HG03060 (cell line): ENCODE data around the gene GALR1.

Experiments used
- ATAC-seq: cut with Tn5 transposase; IDR thresholded peaks from one replicate; pipeline ENCODE4 v1.9.1; 2021; ENCODE audit warnings: low read depth, moderate number of reproducible peaks; ENCODE audit not compliant: unreplicated experiment

Gene GALR1

GRCh38 chr18:77316641-77317040 is 67.0 kb downstream of the GALR1 start:
- no peak for ATAC-seq

GRCh38 chr18:77320971-77321559 is 71.4 kb downstream of the GALR1 start:
- no peak for ATAC-seq

DNA sequence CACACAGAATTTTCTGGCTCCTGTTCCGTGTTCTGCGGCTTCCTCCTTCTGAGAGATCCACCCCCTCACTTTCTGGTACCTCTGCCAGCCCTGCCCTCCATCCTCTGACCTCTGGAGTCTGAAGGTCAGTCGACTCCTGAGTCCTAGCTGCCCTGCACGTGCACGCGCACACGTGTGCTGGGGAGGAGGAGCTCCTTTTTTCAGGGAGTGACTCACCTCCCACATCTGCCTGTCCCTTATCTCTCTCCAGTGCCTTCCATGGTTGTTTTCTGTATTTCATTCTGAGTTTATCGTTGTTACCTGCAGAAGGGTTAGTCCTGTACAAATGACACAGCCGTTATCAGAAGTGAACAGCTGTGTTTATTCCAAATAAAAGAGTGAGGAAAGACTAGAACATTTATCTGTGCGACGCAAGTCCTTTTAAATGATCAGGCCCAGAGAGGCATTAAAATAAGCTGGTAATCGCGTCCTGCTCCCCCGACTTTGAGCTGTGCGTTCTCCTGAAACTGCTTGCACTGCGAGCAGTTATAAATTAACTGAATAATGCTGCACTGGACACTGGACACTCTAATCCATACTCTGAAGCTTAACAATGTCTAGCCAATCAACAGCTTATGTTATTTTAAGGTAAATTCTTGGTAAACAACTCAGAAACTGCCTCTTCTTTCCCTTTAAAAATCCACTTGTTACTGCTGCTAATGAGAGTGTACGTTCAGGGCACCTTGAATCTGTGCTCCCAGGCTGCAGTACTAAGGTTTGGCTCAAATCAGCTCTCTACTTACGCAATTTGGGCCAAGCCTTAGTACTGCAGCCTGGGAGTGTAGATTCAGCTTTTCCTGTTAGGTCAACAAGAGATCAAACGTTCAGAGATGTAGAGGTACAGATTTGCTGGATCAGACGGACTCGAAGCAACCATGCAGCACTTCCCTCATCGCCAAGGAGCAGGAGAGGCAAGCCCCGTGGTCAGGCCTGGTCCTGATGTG is 72.5 kb downstream of the GALR1 start:
- ATAC-seq, result no peak

DNA sequence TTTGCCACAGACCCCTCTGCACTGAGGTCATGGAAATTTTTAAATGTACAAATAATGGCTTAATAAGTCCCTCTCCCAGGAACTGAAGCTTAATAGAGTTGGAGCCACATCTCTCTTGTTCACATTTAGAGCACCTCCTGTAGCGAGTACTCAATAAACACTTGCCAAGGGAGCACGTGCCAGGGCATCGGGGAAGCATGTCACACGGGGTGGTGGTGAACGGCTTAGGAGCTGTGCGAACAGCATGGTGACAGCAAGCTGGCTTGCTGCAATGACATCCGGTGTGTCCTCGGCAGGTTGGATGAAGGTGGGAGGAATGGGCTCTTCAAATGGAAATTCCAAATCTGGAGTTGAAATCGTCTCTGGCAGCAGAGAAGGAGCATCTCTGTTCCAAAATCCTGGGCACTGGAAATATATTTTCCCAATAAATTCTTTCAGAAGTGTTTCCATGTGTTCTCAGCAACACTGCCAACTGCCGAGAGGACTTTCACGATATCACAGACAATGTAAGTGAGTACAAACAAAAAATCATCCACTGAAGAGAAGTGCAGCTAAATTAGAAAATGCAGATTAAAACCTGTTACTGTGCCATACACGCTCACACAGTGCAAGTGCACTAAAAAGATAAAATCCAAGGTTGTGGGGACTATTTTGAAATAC is 74.1 kb downstream of the GALR1 start:
- no peak for ATAC-seq
